ENCODE data around the gene BIRC2.
"Not testable (repeated sequence)": the region's sequence is repeated elsewhere in the genome, so short reads cannot be mapped to it uniquely, and the experiment has no call there.

The BIRC2 gene

GRCh38 chr11:102323542-102324251 lies 23.3 kb upstream of the BIRC2 start:
- DNase-seq (ENCODE audit: low read depth), result peak; percentile 85
- no peak for TF ChIP-seq CTCF (conservative IDR thresholded peaks at IDR 0.05; ENCODE audit: low read depth, low read length)
- H3K4me3 ChIP-seq (ENCODE audit: low read depth, low read length), result no peak overlapping the region

GRCh38 chr11:102325088-102325487 lies 21.9 kb upstream of the BIRC2 start:
- no peak for DNase-seq (ENCODE audit: low read depth)
- no peak overlapping the region for H3K4me3 ChIP-seq (ENCODE audit: low read depth, low read length)
- TF ChIP-seq CTCF (conservative IDR thresholded peaks at IDR 0.05; ENCODE audit: low read depth, low read length), result no peak

GRCh38 chr11:102328748-102329147 lies 18.3 kb upstream of the BIRC2 start:
- H3K4me3 ChIP-seq (ENCODE audit: low read depth, low read length), result no peak overlapping the region
- no peak for DNase-seq (ENCODE audit: low read depth)
- no peak for TF ChIP-seq CTCF (conservative IDR thresholded peaks at IDR 0.05; ENCODE audit: low read depth, low read length)

GRCh38 chr11:102330231-102330630 lies 16.8 kb upstream of the BIRC2 start:
- TF ChIP-seq CTCF (conservative IDR thresholded peaks at IDR 0.05; ENCODE audit: low read depth, low read length), result no peak
- no peak for DNase-seq (ENCODE audit: low read depth)
- H3K4me3 ChIP-seq (ENCODE audit: low read depth, low read length), result no peak overlapping the region

- no peak overlapping the region for H3K4me3 ChIP-seq (ENCODE audit: low read depth, low read length)
- no peak for DNase-seq (ENCODE audit: low read depth)
- no peak for TF ChIP-seq CTCF (conservative IDR thresholded peaks at IDR 0.05; ENCODE audit: low read depth, low read length)
These were observed 15.7 kb upstream of the BIRC2 start for GRCh38 chr11:102331341-102331740.

- DNase-seq (ENCODE audit: low read depth), result no peak
- H3K4me3 ChIP-seq (ENCODE audit: low read depth, low read length), result no peak overlapping the region
- TF ChIP-seq CTCF (conservative IDR thresholded peaks at IDR 0.05; ENCODE audit: low read depth, low read length), result no peak
These were observed 14.4 kb upstream of the BIRC2 start for GRCh38 chr11:102332611-102332994.

GRCh38 chr11:102338479-102339010 lies 8.5 kb upstream of the BIRC2 start:
- H3K4me3 ChIP-seq (ENCODE audit: low read depth, low read length), result no peak overlapping the region
- TF ChIP-seq CTCF (conservative IDR thresholded peaks at IDR 0.05; ENCODE audit: low read depth, low read length), result no peak
- no peak for DNase-seq (ENCODE audit: low read depth)

- DNase-seq (ENCODE audit: low read depth); H3K4me3 ChIP-seq (ENCODE audit: low read depth, low read length): not testable (repeated sequence)
These were observed 5.7 kb upstream of the BIRC2 start for GRCh38 chr11:102341311-102341710.
